GM21723 (cell line): Measurements from ENCODE around the gene TMEM150B.

Experiments
- ATAC-seq: cut with Tn5 transposase; IDR thresholded peaks from one replicate; pipeline ENCODE4 v1.9.1; 2021; ENCODE audit warnings: mild to moderate bottlenecking, moderate library complexity; ENCODE audit not compliant: unreplicated experiment

Gene TMEM150B

DNA sequence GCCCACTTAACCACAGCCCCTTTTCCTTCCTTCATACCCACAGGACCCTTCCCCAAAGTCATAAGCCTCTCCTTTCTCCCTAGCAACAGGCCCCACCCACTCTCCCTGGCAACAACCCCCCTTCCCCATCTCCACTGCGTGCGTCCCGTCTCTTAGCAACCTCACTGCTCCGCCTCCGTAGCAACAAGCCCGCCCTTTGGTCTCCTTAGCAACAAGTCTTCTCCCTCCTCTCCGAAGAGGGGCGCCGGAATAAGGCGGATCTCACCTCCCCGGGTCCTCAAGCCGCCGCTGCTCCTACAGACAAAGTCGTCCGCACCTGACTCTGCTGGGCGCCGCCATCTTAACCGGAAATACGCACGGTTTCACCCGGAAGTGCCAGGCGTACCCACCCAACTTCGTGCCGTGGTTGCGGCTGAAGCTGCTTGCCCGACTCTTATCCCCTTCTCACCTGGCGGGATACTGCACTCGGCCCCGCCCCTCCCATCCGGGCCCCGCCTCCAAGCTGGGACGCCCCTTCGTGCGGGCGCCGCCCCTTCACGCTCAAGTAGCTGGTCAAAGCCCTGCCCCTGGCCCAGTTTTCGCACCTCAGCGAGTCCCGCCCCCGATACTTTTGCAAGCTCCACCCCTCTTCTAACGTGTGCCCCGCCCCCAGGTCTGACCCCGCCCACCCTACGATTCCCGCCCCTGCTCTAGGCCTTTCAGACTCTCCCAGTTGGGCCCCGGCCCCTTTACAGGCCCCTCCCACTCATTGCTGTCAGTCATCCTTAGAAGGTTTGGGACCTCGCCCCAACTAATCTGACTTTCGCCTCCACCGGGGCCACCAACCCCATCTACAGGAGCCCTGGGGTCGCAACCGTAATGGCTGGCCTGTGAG, 45.1 kb downstream of the TMEM150B start, which contains the start of gene HSPBP1:
Gene HSPBP1, minus strand, starts transcription at position 341 of the 874 bp plus-strand sequence. CDS start 502 bp downstream, outside the sequence.
- peak; percentile 62 for ATAC-seq

DNA sequence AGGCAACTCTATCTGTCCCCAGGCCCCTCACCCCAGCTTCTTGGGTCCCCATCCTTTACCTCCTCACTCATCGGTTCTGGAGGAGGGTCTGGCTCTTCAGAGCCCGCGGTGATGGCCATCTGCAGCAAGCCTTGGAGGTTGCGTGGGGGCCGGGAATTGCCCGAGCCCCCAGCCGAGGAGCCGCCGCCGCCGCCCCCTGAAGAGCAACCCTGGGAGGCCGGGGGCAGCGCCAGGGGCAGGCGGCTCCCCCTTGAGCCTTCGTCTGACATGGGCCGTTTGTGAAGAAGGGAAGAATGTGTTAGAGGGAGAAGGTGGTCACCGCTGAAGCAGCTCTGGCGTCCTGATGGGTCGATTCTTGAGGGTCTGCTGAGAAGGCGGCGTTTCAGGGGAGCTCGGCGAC, 45.8 kb downstream of the TMEM150B start:
- ATAC-seq = no peak

DNA sequence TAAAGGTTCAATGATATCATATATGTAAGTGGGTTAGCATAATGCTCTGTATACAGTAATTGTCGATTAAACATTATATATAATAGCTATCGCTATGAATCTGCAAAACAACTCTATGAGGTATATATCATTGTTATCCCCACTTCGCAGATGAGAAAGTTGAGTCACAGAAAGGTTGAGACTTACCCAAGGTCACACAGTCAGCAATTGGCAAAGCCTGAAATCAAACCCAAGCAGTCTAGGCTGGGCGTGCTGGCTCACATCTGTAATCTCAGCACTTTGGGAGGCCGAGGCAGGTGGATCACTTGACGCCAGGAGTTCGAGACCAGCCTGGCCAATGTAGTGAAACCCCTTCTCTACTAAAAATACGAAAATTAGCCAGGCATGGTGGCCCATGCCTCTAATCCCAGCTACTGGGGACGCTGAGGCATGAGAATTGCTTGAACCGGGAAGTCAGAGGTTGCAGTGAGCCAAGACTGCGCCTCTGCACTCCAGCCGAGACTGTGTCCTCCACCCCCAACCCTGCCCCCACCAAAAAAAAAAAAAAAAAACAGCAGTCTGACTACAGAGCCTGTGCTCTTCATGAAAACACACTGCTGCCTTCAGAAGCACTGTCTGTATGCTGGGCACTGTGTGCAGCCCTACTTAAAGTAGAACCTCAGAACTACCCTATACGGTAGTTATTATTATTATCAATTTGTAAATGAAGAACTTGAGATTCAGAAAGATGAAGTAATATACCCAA, 46.6 kb downstream of the TMEM150B start:
- no peak for ATAC-seq

DNA sequence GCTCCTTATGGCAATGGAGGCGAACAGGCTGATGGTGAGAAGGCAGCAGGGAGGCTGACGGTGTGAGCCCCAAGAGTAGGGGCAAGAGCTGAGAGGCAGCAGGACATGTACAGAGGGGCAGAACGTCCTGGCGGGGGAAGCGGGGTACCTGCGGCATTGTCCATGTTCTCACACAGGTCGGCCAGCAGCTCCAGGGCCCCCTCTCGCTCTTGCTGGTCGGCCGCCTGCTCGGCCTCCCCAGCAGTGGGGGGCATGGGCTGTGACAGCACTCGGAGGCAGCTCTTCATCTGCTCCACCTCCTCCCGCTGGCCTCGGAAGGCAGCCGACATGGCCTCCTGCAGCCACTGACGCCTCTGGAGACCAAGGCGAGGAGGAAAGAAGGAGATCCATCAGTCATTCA, 47.6 kb downstream of the TMEM150B start:
- no peak for ATAC-seq

DNA sequence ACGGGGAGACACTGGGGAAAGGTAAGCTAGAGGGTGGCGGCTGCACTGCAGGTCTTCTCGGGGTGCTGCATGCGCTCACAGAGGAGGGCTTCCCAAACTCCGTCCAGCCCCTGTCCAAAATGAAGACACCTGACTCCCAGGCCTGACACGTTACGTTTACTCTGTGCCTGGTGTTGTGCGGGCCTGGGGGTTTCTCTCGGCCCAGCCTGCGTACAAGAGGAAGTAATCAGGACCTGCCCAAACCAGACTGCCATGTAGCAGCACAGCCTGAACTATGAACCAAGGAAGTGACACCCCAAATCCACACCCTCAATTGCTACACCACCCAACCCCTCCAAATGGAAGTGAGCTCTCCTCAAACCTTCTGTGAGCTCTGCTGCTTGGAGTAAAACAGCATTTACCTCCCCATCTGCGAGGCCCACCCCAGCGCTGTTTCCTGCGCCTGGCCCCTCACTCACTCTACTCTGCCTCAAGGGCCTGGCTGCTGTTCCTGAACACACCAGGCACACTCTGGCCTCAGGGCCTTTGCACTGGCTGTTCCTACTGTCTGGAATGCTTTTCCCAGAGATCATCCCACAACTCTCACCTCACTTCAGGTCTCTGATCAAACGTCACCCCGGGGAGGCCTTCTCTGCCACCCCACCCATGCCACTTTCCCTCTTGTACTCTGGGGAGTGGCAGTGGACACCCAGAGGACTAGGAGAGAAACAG, 48.3 kb downstream of the TMEM150B start:
- peak; percentile 16 for ATAC-seq

DNA sequence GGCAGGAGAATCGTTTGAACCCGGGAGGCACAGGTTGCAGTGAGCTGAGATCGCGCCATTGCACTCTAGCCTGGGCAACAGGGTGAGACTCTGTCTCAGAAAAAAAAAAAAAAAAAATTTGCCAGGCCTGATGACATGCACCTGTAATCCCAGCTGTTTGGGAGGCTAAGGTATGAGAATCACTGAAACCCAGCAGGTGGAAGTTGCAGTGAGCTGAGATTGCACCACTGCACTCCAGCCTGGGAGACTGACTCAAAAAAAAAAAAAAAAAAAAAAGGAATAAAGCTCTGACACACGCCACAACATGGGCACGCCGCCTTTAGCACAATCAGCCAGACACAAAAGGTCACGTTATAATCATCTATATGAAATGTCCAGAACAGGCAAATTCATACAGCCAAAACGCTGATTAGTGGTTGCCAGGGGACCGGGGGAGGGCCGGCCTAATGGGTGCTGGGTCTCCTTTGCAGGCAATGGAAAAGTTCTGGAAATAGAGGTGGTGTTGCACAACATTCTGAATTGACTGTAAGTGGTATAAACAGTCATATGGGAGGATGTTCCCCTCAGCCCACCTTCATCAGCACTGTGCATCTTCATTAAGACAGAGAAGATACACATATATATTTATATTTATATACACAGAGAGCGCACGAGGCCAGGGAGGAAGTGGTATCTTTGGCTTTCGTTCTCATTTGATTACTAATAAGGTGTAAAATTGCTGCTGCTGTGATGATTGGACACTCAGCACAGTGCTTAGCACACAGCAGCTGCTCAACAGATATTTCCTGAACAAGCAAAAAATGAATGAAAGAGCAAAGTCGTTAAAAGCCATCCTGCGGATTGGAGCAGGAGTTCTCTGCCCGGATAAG, 49.1 kb downstream of the TMEM150B start:
- ATAC-seq = peak; percentile 55

DNA sequence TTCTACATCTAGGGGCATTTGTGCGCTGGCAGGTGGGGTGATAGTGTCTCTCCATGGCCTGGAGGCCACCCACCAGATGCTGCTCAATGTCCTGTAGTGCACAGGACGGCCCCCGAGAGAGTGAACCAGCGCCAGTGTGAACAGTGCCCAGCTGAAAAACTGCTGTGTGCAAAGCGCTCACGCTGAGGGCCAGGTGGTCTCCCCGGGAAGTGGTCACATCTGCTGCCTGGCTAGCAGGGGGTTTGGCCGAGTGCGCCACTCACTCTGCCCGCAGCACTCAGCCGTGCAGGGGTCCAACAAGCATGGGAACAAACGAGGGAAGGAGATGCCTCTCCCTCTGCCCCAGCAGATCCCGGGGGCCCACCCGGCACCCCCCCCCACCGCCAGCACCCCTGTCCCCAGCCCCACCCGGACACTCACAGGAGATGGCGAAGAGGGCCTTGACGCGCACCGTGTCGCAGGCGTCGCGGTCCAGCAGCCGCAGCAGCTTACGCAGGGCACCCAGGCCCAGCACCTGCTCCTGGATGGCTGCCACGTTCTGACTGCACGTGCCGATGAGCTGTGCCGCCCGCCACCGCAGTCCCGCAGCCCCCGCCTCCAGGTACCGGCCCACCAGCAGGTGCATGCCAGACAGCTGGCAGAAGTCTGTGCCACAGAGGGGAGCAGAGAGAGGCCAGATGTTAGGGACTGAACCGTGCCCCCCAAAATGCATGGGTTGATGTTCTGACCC, 51.0 kb downstream of the TMEM150B start:
- no peak for ATAC-seq

DNA sequence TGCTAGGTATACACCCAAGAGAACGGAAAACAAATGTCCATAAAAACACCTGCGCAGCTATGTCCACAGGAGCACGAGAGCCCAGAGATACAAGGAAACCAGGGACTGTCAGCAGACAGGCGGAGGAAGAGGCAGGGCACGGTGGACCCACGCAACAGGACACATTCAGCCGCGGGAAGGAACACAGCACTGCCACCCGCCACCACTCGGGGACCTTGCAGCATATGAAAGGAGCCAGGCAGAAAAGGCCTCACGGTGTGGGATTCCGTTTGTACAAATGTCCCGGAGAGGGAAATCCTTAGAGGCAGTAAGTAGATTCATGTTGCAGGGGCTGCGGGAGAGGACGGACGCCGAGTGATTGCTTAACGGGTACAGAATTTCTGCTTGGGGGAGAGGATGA, 53.0 kb downstream of the TMEM150B start:
- ATAC-seq = no peak

DNA sequence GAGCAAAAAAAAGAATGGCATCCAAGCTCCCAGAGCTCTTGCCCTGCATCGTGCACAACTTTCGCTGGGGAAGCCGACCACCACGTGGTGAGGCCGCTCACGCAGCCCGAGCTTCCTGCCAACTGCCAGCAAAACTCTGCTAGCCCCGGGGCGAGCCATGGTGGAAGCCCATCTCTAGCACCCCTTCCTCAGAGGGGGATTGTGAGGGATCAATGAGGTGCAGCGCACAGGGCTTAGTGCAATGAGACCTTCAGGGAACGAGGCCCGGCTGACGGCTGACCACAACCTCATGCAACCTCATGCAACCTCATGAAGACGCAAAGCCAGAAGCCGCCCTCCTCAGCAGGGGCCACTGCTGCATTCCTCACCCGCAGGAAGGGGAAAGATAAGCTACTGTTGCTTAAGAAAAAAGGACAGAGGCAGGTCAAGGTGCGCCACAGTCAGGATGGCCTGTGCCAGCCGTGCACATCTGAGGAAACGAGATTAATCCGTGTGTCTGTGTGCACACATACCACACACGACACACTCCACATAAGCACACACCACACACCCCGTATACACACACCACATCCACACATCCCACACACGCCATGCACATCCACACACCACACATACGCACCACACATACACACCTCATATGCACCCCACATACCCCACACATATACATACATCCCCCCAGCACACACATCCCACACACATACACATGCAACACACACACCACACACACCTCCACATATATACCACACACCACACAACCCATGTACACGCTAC, 54.8 kb downstream of the TMEM150B start:
- no peak for ATAC-seq

DNA sequence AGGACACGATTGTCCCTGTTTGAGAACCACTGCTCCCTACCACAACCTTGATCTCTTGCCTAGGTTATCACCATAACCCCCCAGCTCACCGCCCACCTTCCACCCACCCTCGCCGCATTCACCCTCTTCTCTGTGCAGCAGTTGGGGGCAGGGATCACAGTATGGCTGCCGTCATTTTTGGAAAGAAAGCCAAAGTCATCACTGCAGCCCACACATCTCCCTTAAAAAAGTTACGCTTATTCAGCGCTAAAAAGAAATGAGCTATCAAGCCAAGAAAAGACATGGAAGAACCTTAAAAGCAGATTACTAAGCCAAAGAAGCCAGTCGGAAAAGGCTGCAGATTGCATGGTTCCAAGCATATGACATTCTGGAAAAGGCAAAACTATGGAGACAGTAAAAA, 55.8 kb downstream of the TMEM150B start:
- no peak for ATAC-seq

DNA sequence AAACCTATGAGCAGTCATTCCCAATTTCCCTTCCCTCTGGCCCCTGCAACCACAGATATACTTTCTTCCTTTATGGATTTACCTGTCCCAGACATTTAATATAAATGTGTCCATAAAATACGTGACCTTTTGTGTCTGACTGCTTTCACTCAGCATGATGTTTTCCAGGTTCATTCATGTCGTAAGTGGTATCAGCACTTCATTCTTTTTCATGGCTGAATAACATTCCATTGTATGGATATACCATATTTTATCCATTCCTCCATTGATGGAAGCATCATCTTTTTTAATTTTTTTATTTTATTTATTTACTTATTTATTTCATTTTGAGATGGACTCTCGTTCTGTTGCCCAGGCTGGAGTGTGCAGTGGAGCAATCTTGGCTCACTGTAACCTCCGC, 58.3 kb downstream of the TMEM150B start:
- no peak for ATAC-seq

DNA sequence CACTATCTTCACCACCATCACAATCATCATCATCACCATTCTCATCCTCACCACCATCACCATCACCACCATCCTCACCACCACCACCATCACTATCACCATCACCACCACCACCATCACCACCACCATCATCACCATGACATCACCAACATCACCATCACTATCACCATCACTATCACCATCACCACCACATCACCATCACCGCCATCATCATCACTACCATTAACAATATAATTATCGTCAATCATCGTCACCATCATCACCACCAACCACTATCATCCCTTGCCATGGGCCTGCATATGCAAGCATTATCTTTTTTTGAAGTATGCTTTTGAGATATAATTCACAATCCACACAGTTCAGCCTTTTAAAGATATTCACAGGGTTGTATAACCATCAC, 58.7 kb downstream of the TMEM150B start:
- ATAC-seq = no peak

DNA sequence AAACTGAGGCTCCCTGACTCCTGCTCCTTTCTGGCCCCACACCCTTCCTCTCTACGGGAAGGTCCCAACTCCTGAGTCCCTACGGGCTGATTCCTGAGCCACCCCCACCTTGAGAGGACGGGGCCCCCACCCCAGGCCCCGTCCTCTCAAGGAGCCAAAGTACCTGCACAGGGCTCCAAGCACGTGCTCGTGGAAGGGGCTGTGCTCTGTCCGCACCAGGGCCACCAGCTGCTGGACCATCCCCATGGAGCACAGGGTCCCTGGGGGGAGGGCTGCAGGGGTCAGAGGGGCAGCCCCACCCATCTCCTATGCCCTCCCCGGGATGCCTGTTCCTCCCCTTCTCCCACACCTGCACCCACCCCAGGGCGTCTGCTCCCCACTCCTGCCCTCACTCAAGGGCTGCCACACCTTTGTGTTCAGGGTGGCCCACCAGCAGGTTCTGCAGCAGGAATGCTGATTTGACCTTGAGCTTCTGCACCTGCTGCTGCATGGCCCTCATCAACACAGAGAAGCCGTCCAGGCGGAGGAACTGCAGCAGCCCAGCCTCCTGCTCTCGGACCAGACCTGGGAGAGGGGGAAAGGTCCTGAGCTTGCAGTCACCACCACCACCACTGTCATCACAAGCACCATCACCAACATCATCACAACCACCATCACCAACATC, 59.3 kb downstream of the TMEM150B start:
- no peak for ATAC-seq

DNA sequence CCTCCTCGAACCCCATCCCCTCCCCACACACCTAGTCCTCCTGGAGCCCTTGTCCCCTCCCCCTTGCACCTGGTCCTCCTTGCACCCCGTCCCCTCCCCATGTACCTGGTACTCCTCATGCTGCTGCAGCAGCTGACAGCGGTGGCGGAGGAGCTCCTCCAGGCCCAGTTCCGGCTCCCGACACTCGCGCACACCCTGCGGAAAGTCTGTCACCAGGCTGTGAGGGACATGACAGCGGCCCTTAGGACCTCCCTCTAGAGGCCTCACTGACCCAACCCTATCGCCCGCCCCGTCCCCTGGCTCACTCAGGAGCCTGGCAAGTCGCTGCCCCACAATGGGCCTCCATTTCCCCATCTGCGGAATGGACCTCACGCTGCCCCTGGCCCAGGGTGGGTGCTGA, 60.0 kb downstream of the TMEM150B start:
- ATAC-seq = no peak

DNA sequence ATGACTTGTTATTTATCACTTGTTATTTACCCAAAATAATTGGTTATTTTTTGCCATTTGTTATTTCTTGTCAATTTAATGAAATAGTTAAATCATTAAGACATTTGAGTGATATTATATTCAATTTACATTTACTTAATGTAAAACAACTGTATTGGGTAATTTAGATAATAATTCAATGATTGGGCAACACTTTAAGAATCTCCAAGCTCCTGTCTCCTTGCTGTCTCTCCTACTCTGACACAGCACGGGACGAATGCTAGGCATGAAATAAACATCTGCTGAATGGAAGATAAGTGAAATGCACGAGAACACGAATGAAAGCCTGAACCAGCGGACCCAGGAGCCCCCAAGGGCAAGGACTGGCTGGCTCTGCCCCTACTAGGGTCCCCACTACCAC, 60.6 kb downstream of the TMEM150B start:
- no peak for ATAC-seq
